HG03135 (cell line): ENCODE measurements around the gene DSE.
"Not testable (repeated sequence)": the region's sequence is repeated elsewhere in the genome, so short reads cannot be mapped to it uniquely, and the experiment has no call there.

ENCODE experiments used
- ATAC-seq: cut with Tn5 transposase; IDR thresholded peaks from one replicate; pipeline ENCODE4 v1.9.1; 2021; ENCODE audit warnings: mild to moderate bottlenecking, moderate library complexity; ENCODE audit not compliant: unreplicated experiment

The DSE gene

GRCh38 chr6:116370760-116371119, at the start of gene DSE:
DSE (plus strand) TSS chr6:116370947; CDS start chr6:116399251, 28,304 bp downstream.
- peak; percentile 67 for ATAC-seq

- not testable (repeated sequence) for ATAC-seq
These were observed 48.8 kb upstream of the DSE start for GRCh38 chr6:116321933-116322332.

- no peak for ATAC-seq
These were observed 46.9 kb upstream of the DSE start for GRCh38 chr6:116323863-116324262.

GRCh38 chr6:116325634-116326132, 45.1 kb upstream of the DSE start:
- not testable (repeated sequence) for ATAC-seq

GRCh38 chr6:116326181-116326671, 44.5 kb upstream of the DSE start:
- ATAC-seq, result no peak

DNA sequence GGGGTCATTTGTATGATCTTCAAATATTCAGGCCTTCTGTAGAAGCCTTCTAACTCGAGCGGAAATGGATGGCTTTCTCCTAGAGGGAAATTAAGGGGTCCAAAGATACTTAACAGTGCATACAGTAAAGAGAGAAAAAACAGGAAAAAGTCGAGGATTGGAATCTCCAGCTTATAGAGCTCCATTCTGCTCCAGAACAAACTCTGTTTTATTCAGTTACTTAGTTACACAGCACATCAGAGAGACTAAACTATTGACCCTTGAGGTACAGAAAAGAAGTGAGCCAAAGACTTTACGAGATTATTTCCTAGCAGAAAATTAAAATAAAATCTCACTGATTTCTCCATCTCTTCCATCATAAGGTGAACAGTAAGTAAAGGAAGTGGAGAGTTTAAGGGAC, 43.8 kb upstream of the DSE start:
- no peak for ATAC-seq

- ATAC-seq, result no peak
These were observed 42.8 kb upstream of the DSE start for GRCh38 chr6:116327803-116328527.

GRCh38 chr6:116328528-116328903, 42.2 kb upstream of the DSE start:
- no peak for ATAC-seq

DNA sequence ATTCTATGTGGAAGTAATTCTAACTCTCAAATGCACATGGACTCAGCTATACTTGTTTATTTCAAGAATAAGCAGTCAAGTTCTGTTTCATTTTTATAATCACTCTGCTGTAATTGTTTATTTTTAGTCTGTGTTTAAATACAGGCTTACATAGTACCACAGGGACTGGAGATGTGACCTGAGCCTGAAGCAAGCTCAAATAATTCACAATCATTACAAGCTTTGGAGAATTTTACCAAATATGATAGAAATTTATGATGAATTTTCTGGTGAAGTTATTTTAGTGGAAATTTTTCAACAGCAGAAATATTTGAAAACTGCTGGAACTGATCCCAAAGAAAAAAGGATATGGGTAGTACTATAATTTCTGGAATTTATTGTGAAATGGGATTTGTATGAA, 41.6 kb upstream of the DSE start:
- ATAC-seq, result no peak

- ATAC-seq, result no peak
These were observed 40.2 kb upstream of the DSE start for GRCh38 chr6:116330511-116330910.

GRCh38 chr6:116332096-116332495, 38.7 kb upstream of the DSE start:
- ATAC-seq, result no peak

DNA sequence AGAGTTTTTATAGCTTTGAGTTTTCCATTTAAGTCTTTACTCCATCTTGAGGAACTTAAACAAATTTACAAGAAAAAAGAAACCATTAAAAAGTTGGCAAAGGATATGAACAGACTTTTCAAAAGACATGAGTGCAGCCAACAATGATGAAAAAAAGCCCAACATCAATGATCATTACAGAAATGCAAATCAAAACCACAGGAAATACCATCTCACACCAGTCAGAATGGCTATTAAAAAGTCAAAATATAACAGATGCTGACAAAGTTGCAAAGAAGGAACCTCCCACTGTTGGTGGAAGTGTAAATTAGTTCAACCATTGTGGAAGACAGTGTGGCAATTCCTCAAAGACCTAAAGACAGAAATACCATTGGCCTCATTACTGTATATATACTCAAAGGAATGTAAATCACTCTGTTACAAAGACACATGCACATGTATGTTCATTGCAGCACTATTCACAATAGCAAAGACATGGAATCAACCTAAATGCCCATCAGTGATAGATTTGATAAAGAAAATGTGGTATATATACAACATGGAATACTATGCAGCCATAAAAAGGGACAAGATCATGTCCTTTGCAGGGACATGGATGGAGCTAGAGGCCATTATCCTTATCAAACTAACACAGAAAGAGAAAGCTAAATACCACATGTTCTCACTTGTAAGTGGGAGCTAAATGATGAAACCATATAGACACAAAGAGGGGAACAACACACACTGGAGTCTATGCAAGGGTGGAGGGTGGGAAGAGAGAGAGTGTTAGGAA, 35.9 kb upstream of the DSE start:
- ATAC-seq, result not testable (repeated sequence)

GRCh38 chr6:116335612-116336215, 35.0 kb upstream of the DSE start:
- no peak for ATAC-seq

DNA sequence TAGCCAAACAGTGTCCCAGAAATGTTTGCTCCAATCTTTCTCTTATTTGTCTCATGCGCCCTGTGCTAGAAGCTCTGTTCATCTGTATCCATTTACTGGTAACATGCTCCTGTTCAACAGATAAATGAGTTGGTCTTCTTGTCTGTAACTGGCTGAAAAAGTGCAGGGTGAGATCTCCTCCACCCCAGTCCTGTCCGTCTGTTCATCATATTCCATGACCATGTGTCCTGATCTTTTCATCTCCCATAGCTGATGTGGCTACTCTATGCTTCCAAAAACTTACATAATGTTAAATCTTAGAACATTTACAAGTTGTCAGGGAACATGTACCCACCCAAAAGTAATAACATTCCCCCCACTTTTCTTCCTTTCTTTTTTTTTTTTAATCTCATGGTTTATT, 31.8 kb upstream of the DSE start:
- no peak for ATAC-seq

DNA sequence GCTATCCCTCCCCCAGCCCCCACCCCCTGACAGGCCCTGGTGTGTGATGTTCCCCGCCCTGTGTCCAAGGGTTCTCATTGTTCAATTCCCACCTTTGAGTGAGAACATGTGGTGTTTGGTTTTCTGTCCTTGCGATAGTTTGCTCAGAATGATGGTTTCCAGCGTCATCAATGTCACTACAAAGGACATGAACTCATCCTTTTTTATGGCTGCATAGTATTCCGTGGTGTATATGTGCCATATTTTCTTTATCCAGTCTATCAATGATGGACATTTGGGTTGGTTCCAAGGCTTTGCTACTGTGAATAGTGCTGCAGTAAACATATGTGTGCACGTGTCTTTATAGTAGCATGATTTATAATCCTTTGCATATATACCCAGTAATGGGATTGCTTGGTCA, 30.1 kb upstream of the DSE start:
- ATAC-seq, result not testable (repeated sequence)

DNA sequence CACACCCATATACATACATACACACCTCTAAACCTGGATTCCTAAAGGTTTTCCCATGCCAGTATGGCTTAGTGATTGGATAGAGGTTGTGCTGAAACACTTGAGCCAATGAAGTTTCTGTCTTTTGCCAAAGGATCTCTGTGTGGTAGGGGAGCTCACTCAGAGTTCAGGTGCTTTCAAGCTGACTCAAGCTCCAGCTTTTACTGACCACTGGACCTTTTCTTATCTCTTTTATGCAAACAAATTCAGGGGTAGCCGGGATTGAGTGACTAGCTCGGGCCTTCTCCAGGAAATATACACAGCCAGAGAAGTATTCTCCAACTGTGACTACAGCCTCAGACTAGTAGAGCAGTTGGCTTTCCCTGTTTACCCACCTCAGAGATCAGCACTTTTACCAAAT, 21.5 kb upstream of the DSE start:
- no peak for ATAC-seq

DNA sequence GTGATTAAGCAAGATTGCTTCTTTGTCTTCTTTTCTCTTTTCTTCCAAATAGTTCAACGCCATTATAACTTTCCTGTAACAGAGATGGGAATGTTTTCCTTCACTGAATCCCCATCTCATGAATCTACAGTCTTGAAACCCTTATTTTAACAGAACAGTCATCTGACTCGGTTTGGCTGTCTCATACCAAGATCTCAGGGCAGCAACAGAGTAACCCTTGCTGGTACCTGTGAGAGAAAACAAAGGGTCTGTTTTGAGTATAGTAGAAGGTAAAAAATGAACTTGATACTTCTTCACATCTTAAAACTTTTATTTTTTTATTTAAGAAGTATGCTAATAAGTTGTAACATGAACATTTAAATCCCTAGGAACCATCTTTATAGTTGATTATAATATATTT, 19.6 kb upstream of the DSE start:
- ATAC-seq, result no peak

GRCh38 chr6:116352515-116353471, 18.0 kb upstream of the DSE start:
- peak; percentile 71 for ATAC-seq

DNA sequence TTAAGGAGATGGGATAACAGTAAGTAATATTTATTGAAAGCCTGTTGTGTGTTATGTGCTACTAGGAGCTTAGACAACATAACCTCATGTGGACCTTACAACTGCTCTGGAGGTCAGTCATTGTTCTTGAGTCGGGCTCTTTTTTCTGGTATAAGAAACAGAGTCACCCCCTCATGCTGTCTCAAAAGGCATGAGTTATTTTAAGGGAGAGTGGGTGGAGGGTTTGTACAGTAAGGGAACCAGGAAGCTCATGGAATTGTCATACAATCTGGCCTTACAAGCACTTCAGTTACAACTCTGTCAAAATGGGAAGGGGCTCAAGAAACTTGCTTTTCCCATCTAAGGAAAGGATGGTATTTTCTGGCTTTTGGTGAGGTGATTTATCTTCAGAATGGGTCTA, 16.5 kb upstream of the DSE start:
- ATAC-seq, result no peak

GRCh38 chr6:116355796-116356195, 15.0 kb upstream of the DSE start:
- no peak for ATAC-seq

- ATAC-seq, result no peak
These were observed 11.6 kb upstream of the DSE start for GRCh38 chr6:116359131-116359530.
